ENCODE data around the gene ZNF664. TPM values are rescaled to one million over a fixed set of nuclear protein-coding genes. Genes with fewer than 3 reads are reported as not detected.

The ZNF664 gene
- polyA plus RNA-seq, 1 experiment, result 42.4 TPM

GRCh38 chr12:124001343-124001742 is 28.3 kb downstream of the ZNF664 start:
- Histone ChIP-seq H3K27me3 (ENCODE audit: control insufficient read depth, insufficient read depth, low read length) (no peaks in the 10 kb centered on the region), H3K36me3 (ENCODE audit: control insufficient read depth, insufficient read depth, low read length) (peaks cover 6% of the 10 kb centered on the region), H3K4me3 (ENCODE audit: low read depth, low read length) (no peak overlapping the region)
- POLR2A ChIA-PET, result no interaction called here
- no peak for TF ChIP-seq CTCF (IDR thresholded peaks at IDR 0.05; ENCODE audit: insufficient read depth, low read depth, low read length)
- DNase-seq (ENCODE audit: low read depth), result no peak
- CTCF ChIA-PET, result interaction anchor here (1.0 to 1.4 kb wide), 3 partner anchors 14 to 31 kb away, joined by 3 to 4 read pairs (median 4); no protein-coding TSS in a partner anchor

- no peak for DNase-seq (ENCODE audit: low read depth)
Observed at GRCh38 chr12:124002021-124002644, 29.1 kb downstream of the ZNF664 start.

GRCh38 chr12:124002654-124003053 is 29.6 kb downstream of the ZNF664 start:
- ChIA-PET POLR2A (no interaction called here), CTCF (interaction anchor here (0.6 to 1.4 kb wide), 3 partner anchors 13 to 92 kb away, joined by 3 to 4 read pairs (median 3); no protein-coding TSS in a partner anchor)
- H3K4me3 ChIP-seq (ENCODE audit: low read depth, low read length), result no peak overlapping the region
- no peak for TF ChIP-seq CTCF (IDR thresholded peaks at IDR 0.05; ENCODE audit: insufficient read depth, low read depth, low read length)
- no peak for DNase-seq (ENCODE audit: low read depth)
- H3K27me3 ChIP-seq (ENCODE audit: control insufficient read depth, insufficient read depth, low read length), result no peaks in the 10 kb centered on the region
- H3K36me3 ChIP-seq (ENCODE audit: control insufficient read depth, insufficient read depth, low read length), result peaks cover 6% of the 10 kb centered on the region

More at GRCh38 chr12:124002021-124002644, 29.1 kb downstream of the ZNF664 start:
- H3K27me3 ChIP-seq (ENCODE audit: control insufficient read depth, insufficient read depth, low read length), result no peaks in the 10 kb centered on the region
- ChIA-PET POLR2A (no interaction called here), CTCF (interaction anchor here (0.6 to 1.4 kb wide), 5 partner anchors 14 to 91 kb away, joined by 3 to 4 read pairs (median 3); no protein-coding TSS in a partner anchor)
- no peak for TF ChIP-seq CTCF (IDR thresholded peaks at IDR 0.05; ENCODE audit: insufficient read depth, low read depth, low read length)
- H3K36me3 ChIP-seq (ENCODE audit: control insufficient read depth, insufficient read depth, low read length), result peaks cover 6% of the 10 kb centered on the region
- H3K4me3 ChIP-seq (ENCODE audit: low read depth, low read length), result no peak overlapping the region

- Histone ChIP-seq H3K36me3 (ENCODE audit: control insufficient read depth, insufficient read depth, low read length) (peaks cover 6% of the 10 kb centered on the region), H3K4me3 (ENCODE audit: low read depth, low read length) (no peak overlapping the region), H3K27me3 (ENCODE audit: control insufficient read depth, insufficient read depth, low read length) (no peaks in the 10 kb centered on the region)
- TF ChIP-seq CTCF (IDR thresholded peaks at IDR 0.05; ENCODE audit: insufficient read depth, low read depth, low read length), result no peak
- no peak for DNase-seq (ENCODE audit: low read depth)
- ChIA-PET CTCF (interaction anchor here (0.6 to 1.1 kb wide), 3 partner anchors 9 to 247 kb away, joined by 3 to 4 read pairs (median 4); no protein-coding TSS in a partner anchor), POLR2A (no interaction called here)
Observed at GRCh38 chr12:124004233-124004875, 31.3 kb downstream of the ZNF664 start.

GRCh38 chr12:124006085-124006845 is 33.2 kb downstream of the ZNF664 start:
- Histone ChIP-seq H3K27me3 (ENCODE audit: control insufficient read depth, insufficient read depth, low read length) (no peaks in the 10 kb centered on the region), H3K4me3 (ENCODE audit: low read depth, low read length) (no peak overlapping the region), H3K36me3 (ENCODE audit: control insufficient read depth, insufficient read depth, low read length) (peaks cover 7% of the 10 kb centered on the region)
- no peak for DNase-seq (ENCODE audit: low read depth)
- POLR2A ChIA-PET, result no interaction called here
- TF ChIP-seq CTCF (IDR thresholded peaks at IDR 0.05; ENCODE audit: insufficient read depth, low read depth, low read length), result no peak
- CTCF ChIA-PET, result interaction anchor here (1.2 kb wide), 1 partner anchor 10 kb away, joined by 3 read pairs; no protein-coding TSS in a partner anchor

Measured in BJ (cell line).